ENCODE results near the gene UBR4.

- TF ChIP-seq POLR2A (IDR thresholded peaks at IDR 0.05; ENCODE audit: low read length) (no peak), GATA1 (IDR thresholded peaks at IDR 0.05; ENCODE audit: low read depth, low read length) (no peak)
Measured at GRCh38 chr1:19109545-19109944, 100.5 kb downstream of the UBR4 start.
